GM21367 (cell line): ENCODE data around the gene PERM1.
A peak's percentile ranks its signal among the peaks of the same experiment; 100 is the strongest.
"Not testable (repeated sequence)": the region's sequence is repeated elsewhere in the genome, so short reads cannot be mapped to it uniquely, and the experiment has no call there.

ENCODE experiments used
- ATAC-seq: cut with Tn5 transposase; IDR thresholded peaks from one replicate; pipeline ENCODE4 v1.9.1; 2021; ENCODE audit not compliant: unreplicated experiment

The PERM1 gene, protein sequence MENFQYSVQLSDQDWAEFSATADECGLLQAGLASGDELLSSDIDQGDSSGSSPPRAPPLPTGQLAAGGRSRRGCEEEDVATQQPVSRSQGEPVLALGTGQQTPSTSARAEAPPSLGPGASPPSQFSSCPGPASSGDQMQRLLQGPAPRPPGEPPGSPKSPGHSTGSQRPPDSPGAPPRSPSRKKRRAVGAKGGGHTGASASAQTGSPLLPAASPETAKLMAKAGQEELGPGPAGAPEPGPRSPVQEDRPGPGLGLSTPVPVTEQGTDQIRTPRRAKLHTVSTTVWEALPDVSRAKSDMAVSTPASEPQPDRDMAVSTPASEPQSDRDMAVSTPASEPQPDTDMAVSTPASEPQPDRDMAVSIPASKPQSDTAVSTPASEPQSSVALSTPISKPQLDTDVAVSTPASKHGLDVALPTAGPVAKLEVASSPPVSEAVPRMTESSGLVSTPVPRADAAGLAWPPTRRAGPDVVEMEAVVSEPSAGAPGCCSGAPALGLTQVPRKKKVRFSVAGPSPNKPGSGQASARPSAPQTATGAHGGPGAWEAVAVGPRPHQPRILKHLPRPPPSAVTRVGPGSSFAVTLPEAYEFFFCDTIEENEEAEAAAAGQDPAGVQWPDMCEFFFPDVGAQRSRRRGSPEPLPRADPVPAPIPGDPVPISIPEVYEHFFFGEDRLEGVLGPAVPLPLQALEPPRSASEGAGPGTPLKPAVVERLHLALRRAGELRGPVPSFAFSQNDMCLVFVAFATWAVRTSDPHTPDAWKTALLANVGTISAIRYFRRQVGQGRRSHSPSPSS

DNA sequence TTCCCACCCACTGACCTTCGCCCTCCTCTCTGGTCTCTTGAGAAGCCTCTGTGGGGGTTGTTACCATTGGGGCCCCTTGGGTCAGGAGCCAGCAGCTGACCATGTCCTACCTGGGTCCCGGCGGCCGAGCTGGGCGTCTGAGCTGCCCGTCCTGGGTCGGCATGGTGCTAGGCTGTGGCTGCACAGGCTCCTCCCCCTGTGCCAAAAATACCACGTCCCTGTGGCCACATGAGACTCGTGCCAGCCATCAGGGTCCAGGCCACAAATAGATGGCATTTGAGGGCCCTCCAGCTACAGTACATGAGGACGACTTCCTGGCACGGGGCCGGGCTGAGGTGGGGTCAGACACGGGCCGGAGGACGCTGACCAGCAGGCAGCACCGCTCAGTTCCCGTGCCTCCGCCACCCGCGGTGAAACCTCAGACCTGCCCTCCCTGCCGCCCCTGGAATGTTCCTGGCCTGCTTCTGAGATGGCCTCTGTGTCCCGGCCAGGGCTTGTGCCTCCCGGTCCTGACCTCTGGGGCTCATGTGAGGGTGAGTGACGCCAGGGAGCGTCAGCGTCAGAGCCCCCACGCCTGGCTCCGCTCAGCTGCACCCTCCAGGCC lies at the start of gene PERM1:
Gene PERM1, minus strand, starts transcription at position 139 of the 604 bp plus-strand sequence. CDS start 1,064 bp downstream, outside the sequence.
- ATAC-seq = no peak

DNA sequence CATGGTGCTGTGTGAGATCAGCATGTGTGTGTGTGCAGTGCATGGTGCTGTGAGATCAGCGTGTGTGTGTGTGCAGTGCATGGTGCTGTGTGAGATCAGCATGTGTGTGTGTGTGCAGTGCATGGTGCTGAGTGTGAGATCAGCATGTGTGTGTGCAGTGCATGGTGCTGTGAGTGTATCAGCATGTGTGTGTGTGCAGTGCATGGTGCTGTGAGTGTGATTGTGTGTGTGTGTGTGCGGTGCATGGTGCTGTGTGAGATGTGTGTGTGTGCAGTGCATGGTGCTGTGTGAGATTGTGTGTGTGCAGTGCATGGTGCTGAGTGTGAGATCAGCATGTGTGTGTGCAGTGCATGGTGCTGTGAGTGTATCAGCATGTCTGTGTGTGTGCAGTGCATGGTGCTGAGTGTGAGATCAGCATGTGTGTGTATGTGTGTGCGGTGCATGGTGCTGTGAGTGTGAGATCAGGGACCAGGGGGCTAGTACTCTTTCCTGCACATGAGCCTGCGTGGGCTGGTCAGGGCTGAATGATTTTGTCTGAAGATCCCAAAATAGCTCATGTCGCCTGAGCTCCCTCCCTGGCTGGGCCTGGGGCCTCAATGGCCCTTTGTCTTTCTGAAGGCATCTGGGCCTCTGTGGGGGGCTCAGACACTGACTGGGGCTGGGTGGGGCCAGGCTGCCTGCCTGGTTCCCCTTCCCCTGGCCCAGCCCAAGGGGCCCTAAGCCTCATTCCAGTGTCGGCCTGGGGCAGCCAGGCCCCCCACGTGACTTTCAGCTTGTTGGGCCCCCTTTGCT lies 49.2 kb upstream of the PERM1 start:
- ATAC-seq = not testable (repeated sequence)

DNA sequence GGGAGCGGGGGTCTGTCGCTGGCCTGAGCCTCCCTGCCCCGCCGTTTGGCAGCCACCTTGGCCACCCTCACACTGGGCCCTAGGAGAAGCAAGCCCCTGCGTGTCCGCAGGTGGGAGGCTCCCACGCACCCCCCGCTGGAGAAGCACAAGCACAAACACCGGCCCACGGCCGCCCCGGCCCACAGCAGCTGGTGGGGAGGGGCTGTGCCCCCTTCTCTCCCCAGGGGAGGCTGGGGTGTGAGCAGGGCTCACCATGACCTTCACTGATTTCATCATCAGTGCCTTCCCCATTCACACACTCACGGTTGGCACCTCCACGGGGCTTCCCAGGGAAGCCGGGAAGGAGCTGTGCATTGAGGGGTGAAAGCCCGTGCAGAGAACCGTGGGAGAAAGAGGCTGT lies 45.9 kb upstream of the PERM1 start:
- ATAC-seq = no peak

DNA sequence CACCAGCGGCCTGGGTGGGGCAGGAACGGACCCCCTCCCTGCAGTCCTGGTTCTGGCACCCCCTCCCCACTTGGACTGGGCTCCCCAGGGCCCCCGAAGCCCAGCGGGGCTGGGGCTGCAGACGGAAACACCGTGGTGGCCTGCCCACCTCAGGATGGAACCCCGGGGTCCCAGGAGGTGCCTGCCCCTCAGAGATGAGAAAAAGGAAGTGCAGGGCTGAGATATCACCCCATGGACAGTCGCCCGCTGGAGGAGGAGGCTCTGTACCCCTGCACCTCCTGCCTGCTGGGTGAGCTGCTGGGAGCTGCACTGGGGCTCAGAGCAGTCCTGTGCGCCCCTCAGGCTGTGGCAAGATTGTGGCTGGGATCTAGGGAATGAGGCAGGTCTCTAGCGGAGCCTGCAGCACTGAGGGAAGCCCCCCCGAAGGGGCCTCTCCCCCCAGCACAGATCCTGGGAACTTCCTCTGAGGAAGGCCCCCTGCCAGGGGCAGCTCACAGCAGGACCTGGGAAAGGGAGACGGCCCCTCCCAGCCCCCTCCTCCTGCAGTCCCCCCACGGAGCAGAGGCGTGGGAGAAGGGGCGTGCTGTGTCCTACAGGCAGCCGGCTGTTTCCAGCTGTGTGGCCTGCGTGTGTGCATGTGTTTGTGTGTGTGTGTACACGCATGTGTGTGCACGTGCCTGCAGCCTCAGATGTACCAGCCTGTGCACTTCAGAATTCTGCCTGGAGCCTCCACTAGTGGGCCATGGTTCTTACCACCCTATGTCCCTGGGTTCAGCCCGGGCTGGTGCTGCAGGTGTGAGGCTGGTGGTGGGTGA lies 44.9 kb upstream of the PERM1 start:
- ATAC-seq = no peak

DNA sequence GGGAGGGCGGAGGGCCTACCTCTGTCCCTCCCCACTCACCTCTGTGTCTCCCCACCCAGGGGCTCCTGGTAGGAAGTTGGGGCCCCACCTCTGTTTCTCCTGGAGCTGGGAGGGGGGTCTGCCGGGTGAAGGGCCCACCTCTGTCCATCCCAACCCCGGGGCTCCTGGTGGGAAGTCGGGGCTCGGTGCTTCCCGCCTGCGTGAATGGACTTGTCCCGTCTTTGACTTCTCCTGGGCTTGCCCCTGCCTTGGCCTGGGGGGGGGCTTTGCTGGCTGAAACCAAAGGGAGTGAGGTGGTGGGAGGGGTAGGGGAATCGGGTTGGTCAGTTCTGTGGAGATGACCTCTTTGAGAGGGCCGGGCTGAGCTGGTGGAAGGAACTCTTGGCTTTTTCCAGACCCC lies 43.8 kb upstream of the PERM1 start:
- ATAC-seq = no peak

DNA sequence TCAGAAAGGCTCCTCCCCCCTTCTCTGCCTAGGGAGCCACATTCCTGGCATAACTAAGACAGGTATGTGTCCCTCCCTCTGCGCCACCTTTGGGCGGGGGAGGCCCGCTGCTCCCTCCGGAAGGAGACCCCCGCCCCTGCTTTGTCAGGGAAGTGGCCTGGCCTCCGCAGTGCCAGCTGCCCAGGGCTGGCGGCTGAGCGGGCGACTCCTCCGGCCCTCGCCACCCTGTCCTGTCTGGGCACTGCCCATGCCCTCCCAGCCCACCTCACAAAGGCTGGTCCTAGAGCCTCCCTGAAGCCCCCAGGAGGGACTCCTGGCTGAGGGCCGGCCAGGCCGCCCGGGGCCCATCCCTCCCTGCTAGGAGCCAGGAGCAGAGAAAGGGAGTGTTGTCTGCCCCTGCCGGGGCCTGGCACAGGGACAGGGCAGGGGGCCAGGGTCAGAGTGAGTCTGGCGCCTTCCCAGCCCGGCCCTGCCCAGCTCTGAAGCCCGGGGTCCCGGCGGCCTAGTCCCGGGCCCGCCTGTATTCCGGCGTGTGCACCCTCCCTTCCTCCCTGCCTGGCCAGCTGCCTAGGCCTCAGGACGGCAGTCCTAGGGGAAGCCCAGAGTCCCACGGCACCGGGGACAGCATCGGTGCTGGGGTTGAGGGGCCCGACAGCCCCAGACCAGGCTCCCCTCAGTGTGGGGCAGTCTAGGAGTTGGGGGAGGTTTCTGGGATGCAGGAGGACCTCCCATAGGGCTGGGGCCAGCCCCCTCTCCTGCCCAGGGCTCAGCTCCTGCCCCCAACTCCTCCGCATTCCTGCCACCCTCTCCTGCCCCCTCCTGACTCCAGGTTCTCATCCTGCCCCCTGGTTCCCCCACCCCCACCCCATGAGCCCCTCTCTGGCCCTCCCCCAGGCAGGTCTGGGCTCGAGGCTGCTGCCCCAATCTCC lies 43.1 kb upstream of the PERM1 start:
- ATAC-seq = no peak

DNA sequence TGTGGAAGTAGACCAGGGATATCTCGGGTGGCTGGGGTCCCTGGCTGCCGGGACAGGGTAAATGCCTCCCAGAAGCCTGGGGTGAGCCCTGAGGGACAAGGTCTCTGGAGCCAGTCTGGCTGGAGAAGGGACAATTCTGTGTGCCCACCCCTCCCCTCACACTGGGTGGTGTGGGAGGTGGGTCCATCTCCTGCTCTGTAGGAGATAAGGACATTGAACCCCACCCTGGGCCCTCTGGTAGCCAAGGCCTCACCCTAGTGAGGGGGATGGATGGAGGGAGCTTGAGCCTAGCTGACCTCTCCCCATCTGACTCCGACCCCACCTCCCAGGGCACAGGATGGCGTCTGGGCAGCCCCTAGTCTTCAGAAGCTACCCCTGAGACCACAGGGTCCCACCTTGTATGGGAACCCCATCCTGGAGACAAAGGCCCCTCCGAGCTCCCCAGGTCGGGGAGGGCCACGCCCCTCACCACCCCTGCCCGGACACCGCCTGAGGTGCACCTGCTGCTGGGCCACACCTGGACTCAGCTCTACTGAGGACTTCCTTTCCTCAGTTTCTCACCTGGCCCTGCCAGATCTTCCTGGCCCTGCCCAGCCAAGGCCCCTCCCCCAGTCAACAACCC lies 42.4 kb upstream of the PERM1 start:
- ATAC-seq = no peak

DNA sequence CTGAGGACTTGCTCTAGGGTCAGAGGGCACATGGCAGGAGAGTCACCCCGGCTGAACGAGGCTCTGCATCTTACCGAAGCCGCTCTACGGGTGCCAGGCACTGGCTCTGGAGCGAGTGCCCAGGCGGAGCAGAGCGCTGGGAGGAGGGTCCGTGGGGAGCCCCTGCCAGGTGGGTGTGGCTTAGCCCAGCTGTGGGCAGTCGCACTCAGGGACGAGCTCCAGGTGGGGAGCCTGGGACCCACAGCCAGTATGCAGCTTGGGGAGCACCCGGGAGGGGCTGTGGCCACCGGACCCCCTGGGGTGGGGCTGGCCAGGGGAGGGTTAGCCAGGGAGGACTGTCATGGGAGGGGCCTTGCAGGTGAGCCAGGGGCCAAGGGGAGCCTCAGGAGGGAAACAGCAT lies 41.8 kb upstream of the PERM1 start:
- no peak for ATAC-seq

DNA sequence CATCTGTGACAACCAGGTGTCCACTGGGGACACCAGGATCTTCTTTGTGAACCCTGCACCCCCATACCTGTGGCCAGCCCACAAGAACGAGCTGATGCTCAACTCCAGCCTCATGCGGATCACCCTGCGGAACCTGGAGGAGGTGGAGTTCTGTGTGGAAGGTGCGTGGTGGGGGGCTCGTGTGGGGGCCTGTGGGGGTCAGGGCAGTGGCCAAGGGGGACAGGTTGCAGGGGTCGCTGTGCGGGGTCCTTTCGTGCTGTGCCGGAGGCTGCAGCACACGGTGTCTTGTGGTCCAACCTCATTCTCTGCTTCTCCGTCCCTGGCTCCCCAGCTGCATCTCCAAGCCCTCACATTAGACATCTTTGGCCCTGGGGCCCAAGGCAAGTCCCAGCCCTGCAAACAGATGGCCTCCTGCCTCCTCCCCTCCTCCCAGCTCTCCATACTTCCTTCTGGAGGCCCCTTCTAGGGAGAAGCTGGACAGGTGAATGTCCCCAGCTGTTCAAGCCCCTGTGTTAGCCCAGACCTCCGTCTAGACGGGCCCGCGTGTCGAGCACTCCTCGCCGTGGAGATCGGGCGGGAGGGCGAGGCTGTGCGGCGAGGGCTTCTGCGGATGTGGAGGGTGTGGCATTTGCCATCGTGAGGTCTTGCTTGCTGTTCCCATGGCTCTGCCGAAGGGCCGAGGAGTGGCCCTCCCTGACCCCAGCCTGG lies 40.6 kb upstream of the PERM1 start:
- ATAC-seq = no peak

DNA sequence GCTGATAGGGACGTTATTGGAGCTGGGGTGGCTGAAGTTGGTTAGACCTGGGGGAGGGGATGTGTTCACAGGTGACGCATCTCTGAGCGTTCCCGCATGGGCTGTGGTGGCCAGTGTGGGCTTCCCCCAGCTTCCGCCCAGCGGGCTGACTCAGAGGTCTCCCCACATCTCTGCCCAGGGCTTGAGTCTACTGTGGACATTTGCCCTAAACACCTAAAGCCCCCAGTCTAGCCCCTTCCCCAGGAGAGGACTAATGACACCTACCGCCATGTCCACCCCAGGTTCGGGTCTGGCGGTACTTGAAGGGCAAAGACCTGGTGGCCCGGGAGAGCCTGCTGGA lies 40.0 kb upstream of the PERM1 start:
- ATAC-seq = no peak

DNA sequence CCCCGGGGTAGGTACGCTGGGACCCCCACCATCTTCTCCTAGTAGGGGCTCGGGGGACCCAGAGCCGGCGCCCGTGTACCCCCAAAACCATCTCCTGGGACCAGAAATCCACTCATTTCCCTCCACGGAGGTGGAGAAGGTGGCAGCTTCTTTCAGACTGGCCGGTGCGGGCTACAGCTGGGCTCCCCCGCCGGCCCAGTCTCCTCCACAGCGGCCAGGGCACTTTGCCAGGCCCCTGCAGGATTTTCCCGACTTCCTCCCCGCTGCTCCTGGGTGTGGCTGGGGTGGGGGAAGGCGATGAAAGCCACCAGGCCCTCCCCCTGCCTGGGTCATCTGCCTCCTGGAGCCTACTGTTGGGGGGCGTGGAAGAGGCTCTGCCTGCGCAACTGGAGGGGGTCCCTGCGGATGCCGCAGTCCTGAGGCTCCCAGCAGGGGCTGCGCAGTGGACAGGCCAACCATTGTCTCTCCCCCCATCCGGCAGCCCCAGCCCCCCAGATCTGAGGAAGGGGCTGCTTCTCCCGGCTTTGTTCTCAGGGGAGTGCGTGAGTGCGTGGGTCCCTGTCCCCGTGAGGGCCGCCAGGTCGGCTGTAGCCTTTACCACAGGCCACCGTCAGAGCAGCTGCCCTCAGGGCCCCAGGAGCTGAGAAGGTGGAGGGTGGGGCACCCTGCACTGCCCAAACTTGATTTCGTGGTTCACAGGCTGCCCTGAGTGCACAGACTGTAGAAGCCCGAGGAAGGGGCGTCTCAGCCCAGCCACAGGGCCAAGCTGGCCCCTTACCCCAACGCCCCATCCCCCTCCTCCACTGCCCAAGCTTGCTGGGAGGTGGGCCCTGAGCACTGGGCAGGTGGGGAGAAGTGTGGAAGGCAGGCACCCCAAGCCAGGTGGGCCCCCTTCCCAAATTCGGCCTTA lies 39.4 kb upstream of the PERM1 start:
- ATAC-seq = no peak

DNA sequence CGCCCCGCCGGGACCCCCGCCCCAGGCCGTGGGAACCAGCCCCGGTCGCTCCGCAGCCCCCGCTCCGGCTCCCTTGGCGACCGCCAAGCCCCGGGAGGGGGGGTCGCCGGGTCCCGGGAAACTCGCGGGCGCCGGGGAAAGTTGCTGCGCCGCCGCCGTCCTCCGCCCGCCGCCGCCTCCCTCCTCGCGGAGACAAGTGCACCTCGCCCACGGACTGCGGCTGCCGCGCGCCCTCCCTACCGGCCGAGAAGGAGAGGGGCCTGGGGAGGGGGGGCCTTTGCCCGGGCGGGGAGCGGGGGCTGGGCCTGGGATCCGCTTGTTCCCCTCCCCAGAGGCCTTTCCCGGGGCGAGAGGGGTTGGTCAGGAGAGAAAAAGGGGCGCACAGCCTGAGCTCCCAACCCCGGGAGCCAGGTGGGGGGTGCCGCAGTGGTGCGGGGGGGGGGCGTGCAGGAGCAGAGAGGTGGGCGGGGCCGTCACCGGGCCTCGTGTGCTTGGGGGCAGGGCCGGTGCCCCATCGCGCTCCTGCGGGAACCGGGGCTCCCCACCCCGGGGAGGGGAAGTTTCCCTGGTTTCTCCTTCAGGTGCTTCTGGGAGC lies 38.6 kb upstream of the PERM1 start:
- ATAC-seq = no peak

DNA sequence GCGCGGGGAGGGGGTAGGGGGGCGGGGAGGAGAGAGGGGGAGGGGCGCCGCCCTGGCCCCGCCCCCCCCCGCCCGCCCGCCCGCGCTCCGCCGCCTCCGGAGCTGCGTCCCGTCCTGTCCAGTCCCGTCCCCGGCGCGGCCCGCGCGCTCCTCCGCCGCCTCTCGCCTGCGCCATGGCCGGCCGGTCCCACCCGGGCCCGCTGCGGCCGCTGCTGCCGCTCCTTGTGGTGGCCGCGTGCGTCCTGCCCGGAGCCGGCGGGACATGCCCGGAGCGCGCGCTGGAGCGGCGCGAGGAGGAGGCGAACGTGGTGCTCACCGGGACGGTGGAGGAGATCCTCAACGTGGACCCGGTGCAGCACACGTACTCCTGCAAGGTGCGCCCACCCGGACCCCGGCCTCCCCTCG lies 38.1 kb upstream of the PERM1 start, which contains the start of gene AGRN:
Gene AGRN, plus strand, starts transcription at position 121 of the 405 bp plus-strand sequence. Its CDS starts 53 bp downstream, at position 174.
- ATAC-seq = no peak

DNA sequence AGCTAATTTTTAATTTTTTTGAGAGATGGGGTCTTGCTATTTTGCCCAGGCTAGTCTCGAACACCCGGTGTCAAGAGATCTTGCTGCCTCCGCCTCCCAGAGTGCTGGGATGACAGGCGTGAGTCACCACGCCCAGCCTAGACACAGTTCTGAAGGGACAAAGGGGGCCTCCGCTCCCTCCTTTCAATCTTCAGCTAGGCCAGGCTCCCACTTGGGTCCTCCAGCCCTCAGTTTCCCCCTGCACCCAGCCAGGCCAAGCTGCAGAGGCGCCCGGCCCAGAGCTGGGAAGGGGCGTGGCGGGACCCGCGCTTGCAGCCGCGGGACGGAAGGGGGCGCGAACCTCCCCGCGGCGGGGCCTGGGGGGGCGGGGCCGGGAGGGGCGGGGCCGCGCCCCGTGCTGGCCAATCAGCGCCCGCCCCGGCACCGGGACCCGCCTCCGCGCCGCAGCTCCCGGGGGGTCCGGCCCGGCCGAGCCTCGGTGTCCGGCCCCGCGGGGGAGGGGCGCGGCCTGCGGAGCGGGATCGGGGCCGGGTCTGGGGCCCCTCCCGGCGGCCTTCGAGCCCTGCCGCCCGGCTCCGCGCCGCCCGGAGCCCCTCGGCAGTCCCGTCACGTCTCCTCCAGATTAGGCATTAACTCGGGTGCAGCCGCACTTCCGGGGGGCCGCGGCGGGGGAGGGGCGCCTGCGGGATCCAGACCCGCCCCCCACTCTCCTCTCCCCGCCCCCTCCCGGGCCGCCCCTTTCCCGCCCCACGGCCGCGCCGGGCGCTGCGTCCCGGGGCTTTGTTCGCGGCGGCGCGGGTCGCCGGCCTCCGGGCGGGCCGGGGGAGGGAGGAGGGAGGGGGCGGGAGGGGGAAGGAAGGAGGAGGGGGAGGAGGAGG lies 37.5 kb upstream of the PERM1 start:
- peak; percentile 54 for ATAC-seq

DNA sequence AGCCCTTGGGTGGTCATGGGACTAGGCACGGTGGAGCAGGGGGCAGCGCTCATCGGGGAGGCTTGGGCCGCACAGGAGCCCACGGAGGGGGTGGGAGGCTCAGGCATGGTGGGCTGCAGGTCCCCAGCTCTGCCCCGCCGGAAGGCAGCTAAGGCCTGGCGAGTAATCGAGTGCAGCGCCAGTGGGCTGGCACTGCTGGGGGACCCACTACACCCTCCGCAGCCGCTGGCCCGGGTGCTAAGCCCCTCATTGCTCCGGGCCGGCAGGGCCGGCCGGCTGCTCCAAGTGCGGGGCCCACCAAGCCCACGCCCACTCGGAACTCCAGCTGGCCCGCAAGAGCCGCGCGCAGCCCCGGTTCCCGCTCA lies 36.4 kb upstream of the PERM1 start:
- not testable (repeated sequence) for ATAC-seq
